GM18519 (cell line): ENCODE data around the gene ATP6V0A4.
"Not testable (repeated sequence)": the region's sequence is repeated elsewhere in the genome, so short reads cannot be mapped to it uniquely, and the experiment has no call there.

Source experiments
- ATAC-seq: cut with Tn5 transposase; IDR thresholded peaks from one replicate; pipeline ENCODE4 v1.9.1; 2021; ENCODE audit warnings: mild to moderate bottlenecking, moderate library complexity; ENCODE audit not compliant: unreplicated experiment, low FRiP score

ATP6V0A4 gene

DNA sequence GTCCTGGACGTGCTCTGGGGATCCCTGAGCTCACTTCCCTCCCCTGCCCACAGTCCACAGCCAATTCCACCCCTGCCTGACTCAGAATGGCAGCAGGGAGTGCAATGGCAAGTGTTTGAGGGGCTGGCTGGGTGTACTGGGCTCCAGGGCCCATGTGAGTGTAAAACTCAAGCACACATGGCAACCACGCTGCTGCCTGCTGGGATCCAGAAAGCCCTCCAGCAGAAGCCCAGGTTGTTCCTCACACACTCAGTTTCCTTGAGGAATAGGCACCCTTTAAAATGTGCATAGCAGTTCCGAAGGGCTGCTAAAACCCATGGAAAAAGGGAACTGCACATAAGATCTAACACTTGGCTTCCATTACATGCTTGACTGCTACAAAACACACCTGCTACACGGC, 11.3 kb upstream of the ATP6V0A4 start:
- no peak for ATAC-seq

DNA sequence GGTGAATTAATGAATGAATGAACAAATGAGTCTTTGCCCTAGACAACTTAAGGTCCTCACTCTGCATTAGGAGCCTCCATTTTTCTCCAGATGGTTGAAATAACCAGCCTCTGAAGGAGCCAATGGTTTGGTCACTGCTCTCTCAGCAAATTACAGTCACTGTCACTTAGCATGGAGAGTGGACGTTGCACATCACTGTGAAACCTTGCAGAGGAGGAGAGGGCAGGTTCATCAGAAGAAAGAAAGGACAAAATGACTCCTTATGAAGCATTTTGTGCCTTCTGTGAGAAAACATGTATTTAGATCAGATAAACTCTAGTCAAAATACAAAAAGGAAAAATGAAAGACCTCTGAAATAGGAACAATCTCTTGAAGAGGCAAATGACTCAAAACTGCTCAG, 6.6 kb upstream of the ATP6V0A4 start:
- no peak for ATAC-seq

DNA sequence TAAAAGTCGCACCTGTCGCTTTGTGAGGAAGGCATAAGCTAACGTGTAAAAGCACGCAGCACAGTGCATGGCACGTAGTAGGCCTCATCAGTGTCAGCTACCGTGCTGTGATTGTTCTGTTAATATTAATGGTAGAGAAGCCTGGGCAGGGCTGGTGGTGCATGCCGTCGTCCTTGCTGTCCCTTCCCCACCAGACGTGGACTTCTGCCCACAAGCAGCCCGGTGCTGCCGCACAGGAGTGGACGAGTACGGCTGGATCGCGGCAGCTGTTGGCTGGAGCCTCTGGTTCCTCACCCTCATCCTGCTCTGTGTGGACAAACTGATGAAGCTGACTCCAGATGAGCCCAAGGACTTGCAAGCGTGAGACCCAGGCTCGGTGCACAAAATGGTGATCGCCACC, 4.7 kb upstream of the ATP6V0A4 start:
- ATAC-seq: no peak

DNA sequence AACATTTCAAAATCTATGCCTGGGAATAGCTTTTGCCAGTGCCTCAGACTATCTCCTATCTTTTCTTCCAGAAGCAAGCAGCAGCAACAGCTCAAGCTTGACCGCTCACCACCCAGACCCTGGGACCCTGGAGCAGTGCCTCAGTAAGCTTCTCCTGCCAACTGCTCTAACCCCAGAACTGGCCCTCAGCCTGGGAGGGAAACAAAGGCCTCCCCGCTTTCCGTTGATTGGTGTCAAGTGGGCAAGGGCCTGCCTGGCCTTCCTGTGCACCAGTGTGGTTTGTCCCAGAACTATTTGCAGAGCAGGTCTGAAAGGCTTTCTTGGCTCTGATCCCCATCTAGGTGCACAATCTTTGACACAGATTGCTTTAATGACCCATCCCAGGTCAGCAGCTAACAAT, 3.3 kb upstream of the ATP6V0A4 start:
- no peak for ATAC-seq

DNA sequence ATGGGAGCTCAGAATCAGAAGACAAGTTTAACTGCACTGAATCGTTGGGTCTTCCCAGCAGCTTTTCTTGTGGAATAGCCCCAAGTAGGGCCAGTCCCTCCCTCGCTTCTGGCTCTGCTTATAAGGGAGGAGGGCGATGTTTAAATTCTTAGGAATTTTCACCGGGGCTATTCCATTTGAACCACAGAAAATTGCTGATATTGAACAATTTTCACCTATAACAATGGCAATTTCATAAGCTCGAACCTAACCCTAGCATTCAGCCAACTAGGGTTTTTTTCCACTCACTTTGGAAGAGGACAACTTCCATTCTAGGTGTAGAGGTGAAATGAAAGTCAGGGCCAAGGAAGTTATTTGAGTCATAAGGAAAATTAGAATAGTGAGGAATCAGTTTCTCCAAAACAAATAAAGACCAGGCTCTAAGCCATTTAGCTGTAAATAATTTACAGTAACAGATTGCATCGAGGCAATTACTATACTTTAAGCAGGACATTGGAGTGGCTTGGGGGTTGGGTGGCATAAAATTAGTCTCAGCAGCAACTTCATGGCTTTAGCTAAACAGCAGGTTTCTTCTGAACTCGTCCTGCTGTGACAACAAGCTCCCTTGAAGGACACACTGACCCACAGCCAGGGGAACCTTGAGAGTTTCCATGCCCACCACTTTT, 1.5 kb upstream of the ATP6V0A4 start:
- ATAC-seq: no peak

DNA sequence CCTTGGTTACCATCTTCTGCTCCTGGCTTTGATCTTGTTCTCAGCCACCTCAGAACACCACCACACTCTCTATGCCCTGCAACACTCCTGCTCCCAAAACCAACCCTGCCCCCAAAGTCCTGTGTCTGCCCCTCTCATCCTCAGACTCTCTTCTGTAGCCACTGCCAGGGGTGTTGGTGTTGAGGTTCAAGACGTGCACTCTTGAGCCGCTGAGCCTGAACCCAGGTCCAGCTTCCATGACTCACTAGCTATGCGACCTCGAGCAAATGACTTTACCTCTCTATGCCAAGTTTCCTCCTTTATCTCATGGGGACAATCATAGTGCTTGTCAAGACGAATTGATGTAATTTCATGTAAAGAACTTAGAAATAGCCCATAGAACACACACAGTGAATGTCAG, 840 bp upstream of the ATP6V0A4 start:
- no peak for ATAC-seq

DNA sequence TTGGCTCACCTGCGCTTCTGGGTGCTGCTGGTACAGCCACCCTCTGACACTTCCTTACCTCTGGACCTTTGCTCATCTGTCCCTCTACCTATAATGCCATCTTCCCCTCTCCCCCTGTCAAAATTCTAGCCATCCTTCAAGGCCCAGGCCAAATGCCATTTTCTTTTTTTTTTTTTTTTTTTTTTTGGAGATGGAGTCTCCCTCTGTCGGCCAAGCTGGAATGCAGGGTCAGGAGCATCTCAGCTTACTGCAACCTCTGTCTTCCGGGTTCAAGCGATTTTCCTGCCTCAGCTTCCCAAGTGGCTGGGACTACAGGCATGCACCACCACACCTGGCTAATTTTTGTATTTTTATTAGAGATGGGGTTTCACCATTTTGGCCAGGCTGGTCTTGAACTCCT, 950 bp downstream of the ATP6V0A4 start:
- not testable (repeated sequence) for ATAC-seq

DNA sequence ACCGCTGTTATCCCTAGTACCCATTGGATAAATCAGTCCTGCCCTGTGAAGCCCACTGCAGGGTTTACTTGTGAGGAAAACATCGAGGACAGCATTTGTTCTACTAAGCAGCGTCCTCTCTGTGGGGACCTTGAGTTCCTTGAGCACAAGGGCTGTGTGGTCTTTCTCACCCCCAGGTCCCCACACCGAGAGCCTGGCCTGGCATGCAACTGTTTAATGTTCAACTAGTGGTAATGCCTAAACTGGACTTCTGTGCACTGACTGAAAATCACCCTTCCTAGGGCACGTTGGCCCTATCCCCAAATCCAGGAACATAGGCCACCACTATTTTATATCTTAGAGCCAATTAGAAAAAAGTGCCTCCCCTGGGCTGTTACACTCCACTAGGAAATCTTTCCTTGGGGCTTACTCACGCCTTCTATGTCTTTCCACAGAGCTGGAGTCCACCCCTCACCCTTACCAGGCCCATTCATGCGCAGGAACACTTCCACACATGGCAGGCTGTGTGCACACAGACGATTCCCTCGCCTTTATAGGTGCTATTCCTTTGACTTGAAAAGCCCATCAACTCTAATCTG, 1.9 kb downstream of the ATP6V0A4 start:
- ATAC-seq: no peak

DNA sequence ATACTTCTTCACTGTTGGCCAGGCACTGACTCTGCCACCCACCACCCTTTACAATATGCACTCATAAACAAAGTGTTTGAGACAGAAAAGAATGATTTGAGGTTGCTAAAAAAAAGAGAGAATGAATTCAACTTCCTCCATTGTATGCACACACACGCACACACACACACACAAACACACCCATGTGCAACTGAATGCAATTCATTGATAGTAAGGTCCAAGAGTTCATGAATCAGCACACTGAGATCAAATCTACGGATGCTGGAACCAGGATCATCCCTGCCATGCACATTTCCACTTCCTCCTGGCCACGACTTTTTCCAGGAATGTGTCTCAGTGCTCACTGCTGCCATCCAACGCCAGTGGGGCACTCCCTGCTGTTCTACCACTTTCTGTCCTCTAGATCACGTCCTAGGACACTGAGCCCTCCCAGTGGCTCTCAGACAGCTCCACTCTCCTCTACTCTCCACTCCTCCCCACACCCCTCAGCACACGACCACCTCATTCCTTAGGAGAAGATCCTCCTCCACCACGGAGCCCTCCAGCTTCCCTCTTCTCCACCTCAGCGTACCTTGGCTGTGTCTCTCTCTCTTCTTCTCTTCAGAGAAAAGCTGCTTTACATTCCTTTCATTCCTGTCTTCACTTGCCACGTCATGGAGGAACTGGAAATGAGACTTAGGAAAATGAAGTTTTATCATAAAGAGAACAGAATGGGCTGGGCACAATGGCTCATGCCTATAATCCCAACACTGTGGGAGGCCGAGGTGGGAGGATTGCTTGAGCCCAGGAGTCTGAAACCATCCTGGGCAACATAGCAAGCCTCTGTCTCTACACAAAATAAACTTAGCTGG, 12.2 kb downstream of the ATP6V0A4 start:
- ATAC-seq: no peak

DNA sequence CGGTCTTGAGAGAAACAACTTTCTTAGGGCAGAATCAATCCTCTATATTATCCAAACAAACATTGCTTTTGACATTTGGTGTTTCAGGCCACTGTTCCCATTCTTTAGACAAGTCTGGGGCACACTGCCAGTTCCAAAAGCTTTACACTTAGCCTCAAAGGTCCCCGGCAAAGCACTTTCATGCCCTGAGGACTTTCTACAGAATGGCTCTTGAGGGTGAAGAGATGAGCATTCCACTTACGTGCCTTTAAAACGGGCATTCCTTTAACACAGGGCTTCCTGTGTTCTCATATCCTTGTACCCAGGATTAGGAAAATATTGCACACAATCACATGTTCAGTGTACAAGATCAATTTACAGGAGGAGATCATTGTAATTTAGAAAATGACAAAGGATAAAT, 13.3 kb downstream of the ATP6V0A4 start:
- ATAC-seq: no peak

DNA sequence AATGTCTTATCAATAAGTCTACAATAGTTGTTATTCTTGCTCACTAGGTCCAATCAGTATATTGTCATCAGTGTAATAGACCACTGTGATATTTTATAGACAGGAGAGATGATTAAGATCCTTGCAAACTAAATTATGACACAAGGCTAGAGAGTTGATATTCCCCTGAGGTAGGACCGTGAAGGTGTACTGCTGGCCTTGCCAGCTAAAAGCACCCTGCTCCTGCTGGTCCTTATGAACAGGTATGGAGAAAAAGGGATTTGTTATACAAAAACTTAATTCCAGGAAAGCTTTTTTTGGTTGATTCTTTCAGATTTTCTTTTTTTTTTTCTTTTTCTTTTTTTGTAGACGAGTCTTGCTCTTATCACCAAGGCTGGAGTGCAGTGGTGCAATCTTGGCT, 17.0 kb downstream of the ATP6V0A4 start:
- ATAC-seq: no peak

DNA sequence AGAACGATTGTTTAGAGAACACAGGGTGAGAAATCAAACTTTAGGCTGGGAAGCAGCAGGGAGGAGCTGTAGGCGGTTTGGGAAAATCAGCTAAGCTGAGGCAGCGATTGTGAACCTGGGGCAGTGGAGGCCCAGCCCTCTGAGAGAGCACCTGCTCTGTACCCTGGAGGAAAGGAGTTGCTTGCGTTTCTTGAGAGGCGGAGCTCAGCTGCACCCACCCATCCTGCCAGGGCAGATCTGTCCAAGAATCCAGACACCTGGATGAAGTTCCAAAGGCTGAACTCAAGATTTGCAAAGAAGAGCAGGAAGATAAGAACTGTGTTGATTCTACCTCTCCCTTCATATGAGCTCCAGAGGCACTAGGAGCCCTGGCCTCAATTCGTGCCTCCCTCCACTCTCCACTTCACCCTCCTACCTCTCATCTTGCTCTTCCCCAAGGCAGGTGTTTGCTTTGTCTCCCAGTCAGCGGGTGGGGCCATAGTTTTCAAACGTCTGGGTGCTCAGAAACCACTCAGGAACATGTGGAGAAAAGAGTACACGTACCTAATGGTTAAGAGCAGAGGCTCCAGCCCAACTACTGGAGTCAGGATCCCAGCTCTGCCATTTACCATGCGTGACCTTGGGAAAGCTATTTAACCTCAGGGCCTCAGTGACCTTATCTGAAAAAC, 21.7 kb downstream of the ATP6V0A4 start:
- ATAC-seq: no peak

DNA sequence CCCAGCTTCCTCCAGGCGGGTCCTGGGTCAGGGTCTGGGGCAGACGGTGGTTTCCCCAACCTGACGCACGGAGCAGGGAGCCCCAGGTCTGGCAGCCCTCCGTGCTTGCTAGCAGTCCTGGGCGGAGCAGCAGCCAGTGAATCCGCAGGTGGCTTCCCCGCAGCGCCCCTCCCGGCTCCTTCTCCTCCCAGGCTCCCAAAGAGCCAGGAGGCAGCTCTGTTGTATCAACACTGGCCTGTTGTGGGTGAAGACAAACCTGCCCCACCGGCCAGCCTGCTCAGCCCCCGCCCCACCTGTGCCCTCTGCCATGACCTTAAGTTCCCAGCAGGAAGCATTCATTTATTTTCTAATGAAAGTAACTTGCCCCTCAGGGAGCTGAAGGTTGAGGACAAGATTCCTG, 24.2 kb downstream of the ATP6V0A4 start:
- no peak for ATAC-seq

DNA sequence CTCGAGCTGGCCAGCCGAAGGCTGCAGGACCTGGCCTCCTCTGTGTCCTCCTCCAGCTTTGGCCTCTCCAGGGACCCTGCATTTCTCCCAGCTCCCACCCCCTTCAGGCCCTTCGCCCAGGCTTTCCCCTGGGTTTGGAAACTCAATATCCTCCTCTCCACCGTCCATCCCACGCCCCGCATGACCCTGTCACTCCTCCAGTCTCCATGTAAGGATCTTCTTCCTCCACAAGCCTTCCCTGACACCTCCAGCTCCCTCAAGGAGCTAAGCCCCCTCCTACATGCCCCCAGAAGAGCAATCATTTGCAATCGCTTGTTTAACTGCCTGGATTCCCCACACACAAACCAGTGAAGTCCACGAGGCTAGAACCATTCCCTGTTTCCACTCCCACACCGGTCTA, 24.8 kb downstream of the ATP6V0A4 start:
- ATAC-seq: no peak

DNA sequence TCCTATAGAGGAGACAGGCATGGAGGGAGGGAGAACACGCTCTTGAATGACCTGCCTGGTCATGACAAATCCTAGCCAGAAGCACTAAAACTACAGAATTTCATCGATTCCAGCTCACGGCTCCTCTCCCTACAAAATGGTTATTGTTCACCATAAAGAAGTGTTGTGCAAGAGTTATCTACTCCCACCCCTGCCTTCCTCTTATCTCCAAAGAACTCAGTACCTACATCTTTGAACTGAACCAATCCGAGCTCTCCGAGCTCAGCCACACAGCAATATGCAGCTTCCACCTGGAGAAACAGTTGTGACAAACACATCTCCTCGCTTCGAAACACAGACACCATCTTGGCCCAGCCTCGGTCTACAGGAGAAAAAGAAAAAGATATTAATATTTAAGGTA, 27.1 kb downstream of the ATP6V0A4 start:
- ATAC-seq: no peak

DNA sequence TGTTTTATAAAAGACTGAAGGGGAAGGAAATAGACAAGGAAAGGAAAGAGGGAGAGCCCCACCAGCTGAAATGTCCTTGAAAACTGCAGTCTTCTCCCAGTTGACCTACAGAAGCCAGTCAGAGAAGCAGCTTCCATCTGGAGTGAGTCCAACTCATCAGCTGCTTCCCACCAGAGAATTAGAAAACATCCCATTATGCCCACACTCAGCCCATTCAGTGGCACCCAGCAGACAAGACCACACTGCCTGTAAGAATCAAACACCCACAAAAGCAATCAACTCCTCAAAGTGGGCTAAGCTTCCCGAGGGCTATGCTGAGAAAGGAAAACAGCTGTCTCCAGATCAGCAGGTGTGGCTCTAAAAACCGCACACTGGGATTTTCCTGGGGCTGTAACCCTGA, 29.8 kb downstream of the ATP6V0A4 start:
- ATAC-seq: no peak

DNA sequence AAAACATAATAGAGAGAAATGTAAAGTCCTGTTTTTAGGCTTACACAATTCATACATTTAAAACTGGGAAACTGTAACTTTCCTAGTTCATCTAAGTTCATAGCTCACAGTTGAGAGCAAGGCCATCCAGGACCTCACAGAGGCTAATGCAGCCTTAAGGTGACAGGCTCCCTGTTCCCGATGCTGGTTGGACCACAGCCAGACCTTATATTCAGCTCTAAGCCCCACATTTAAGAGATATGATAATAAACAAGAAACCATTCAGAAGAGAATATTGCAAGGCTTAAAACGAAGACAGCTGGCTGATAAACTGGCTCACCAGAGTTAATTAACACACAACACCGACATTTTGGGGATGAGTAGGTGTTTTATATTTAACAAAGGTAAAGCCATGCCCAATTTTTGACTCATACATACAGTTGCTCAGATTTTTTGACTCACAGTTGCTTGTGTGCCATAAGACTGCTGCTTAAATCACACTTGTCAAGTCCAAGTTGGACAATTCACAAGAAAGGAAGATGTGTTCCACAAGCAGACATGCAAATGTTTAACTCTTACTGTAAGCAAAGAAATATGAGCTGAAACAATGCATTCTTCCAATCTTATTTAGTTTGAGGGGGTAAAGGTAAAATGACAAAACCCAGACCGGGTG, 41.3 kb downstream of the ATP6V0A4 start:
- no peak for ATAC-seq

DNA sequence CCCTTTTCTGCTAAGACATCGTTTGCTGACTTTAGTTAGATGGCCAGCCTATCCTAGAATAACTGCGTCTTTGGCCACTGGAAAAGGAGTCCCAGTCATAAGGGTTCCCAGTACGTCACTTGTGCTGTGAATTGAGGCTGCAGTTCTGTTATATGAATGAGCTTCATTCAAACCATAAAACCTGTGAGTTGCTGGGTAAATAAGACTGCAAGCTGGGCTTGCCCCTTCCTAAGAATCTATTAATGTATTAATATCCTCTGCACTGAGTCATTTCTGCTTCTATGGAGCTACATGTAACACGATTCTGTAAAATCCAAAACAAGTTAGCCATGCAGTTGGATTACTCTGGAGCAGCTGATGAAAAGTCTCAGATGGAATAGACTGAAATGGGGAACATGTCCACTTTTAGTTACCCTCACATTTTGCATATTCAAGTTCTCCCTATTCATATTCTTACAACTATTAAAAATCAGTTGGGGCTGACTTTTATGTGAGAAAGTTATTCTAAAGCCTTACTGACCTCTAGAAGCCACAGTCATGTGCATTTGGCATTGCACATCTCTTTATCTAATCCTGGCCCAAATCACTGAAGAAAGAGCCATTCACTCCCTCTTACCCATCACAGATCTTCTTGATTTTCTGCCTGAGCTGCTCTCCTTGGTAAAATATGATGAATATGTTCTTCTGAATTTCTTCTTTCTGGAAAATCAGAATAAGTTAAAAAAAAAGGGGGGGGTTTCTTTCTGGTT, 42.0 kb downstream of the ATP6V0A4 start:
- no peak for ATAC-seq

DNA sequence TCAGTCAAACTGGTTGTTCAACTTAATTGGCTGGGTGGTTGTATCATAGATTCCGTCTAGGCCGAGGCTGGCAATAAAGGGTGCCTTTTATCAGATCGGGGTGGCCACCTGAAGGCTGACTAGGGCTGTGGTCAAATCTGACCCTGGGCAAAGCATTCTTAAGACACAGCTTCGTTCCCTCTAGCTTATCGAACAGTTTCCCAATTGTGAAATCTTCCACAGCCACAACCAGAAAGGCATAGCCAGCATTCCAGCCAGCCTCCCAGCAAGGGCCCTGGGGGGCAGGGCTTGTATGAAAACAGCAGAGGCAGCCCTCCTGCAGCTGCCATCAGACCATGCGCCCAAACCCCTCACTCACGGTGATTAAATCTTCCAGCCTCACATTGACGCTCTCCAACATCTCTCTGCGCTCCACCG, 42.7 kb downstream of the ATP6V0A4 start:
- ATAC-seq: no peak

DNA sequence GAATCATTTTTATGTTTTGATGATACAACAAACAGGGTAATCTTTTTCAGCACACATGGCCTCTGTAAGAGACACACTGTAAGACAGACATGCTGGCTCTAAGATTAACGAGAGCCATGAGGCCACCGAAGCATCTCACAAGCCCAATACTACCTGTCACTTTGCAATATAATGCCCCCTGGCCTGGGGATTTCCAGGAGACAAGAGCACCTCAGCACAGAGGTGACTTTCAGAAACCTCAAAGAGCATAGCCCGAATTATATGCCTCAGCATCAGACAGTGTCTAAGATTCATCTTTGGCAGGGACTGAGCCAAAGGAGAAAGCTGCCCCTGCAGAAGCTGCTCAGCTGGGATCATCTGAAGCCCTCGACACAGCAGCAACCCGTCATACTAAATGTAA, 44.4 kb downstream of the ATP6V0A4 start:
- ATAC-seq: no peak
